Right lobe of liver (tissue), 6 donors: ENCODE measurements around the gene ZNF579. TPM values are rescaled to one million over a fixed set of nuclear protein-coding genes. Genes with fewer than 3 reads are reported as not detected.

Experiments used
- ATAC-seq, 4 donors: fragments of 200-7000 bp; cut with Tn5 transposase; one replicate each; pipeline ENCODE4 v1.9.1; 2020; ENCODE audit warnings: mild to moderate bottlenecking in 4 of 4, moderate library complexity in 4 of 4
- DNase-seq, 3 donors: peaks; one replicate each; pipeline ENCODE4 v3.0.0-alpha.2; 2020
- H3K27ac ChIP-seq, 3 donors: fragments of 200-600 bp; one replicate each; pipeline ENCODE4 v1.8.0; 2022
- H3K27me3 ChIP-seq, 2 donors: fragments of 200-600 bp; one replicate each; pipeline ENCODE4 v1.8.0; 2022
- H3K36me3 ChIP-seq, 4 donors: fragments of 200-600 bp; sonication (generic) in 1 of 4; one replicate each; pipeline versions ENCODE4 v1.5.1 to v1.8.0; 2017 to 2022; ENCODE audit warnings: control low read depth in 1 of 4
- H3K4me1 ChIP-seq, 4 donors: fragments of 200-600 bp; sonication (generic) in 1 of 4; one replicate each; pipeline versions ENCODE4 v1.5.1 to v1.8.0; 2017 to 2022; ENCODE audit warnings: control low read depth in 1 of 4
- H3K4me3 ChIP-seq, 3 donors: fragments of 200-600 bp; one replicate each; pipeline ENCODE4 v1.8.0; 2022
- H3K9me3 ChIP-seq, 4 donors: fragments of 200-600 bp; sonication (generic) in 1 of 4; one replicate each; pipeline versions ENCODE4 v1.5.1 to v1.8.0; 2017 to 2022; ENCODE audit warnings: control low read depth in 1 of 4
- POLR2A ChIP-seq: fragments of 450-650 bp; IDR thresholded peaks from one replicate; pipeline ENCODE4 v1.6.1; 2017; ENCODE audit warnings: antibody characterized with exemption, mild to moderate bottlenecking
- WGBS: methylation state at CpG from one replicate; pipeline ENCODE4 v1.1.6; 2018; ENCODE audit warnings: low coverage, low lambda C conversion rate; ENCODE audit not compliant: insufficient coverage; ENCODE audit errors: missing lambda C conversion rate; 5-methylcytosine and 5-hydroxymethylcytosine counted together
- intact Hi-C, 2 donors: fragments of 100-400 bp; cut with DNase I; formaldehyde crosslinking; loops; one replicate each; pipeline versions ENCODE4 v1.11.2 to v1.14.1; 2022
- total RNA-seq, 6 experiments: library from RNA; depleted of rRNA in 2 of 6; stranded (reverse); fragments of >200 nt in 2 of 6; fragmentation: NEBNext Ultra II Directional in 3 of 6; extraction: Animal tissue kit (Norgen Biotek cat#: 25700) in 3 of 6; gene quantifications; one replicate each; pipeline versions ENCODE4 v1.1.0 to v1.2.4, GENCODE V29; 2016 to 2023
- TF ChIP-seq, protein P1 (sequence below), 4 donors: fragments of 200-600 bp in 3 of 4; fragments of 450-650 bp in 1 of 4; IDR thresholded peaks; one replicate each; pipeline versions ENCODE4 v1.5.1 to v1.8.0; 2016 to 2022; ENCODE audit warnings: antibody characterized with exemption in 4 of 4, mild to moderate bottlenecking in 2 of 4
- donor health status: DM: no; HTN: yes; CAD: no.
- donor health status: DM: no; HTN: no; CAD: no.
- donor health status: DM: no; HTN: no; CAD: no.
- donor health status: DM: no; HTN: yes; CAD: no.
- donor health status: DM: no; HTN: yes; CAD: no.

ZNF579 gene
- total RNA-seq, 6 experiments from 2014 or later = 1.9 to 4.6 (median 3.6) TPM

DNA sequence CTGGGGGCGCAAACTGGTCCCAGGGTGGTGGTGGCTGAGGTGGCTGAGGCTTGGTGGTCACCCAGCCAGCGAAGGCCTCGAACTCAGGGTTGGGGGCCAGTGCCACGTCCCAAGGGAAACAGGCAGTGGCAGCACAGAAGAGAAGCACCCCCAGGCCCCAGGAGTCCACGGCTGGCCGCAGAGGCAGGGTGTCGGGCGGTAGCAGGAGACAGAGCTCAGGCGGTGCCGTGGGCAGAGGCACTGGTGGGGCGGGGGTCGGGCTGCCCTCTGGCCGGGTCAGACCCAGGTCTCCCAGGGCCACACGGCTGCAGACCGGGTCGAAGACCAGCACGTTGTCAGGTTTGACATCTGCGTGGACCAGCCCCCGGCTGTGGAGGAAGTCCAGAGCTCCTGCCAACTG, 39.6 kb downstream of the ZNF579 start:
- WGBS = 0% methylated on average over 1 of the region's 19 CpGs
- no peaks in the 10 kb centered on the region for H3K27me3 ChIP-seq
- DNase-seq = no peak

GRCh38 chr19:55540619-55541018, 40.0 kb downstream of the ZNF579 start:
- H3K27me3 ChIP-seq = no peaks in the 10 kb centered on the region
- no peak overlapping the region for H3K27ac ChIP-seq
- no peaks in the 10 kb centered on the region for H3K4me1 ChIP-seq
- H3K9me3 ChIP-seq = no peaks in the 10 kb centered on the region
- WGBS = 43% methylated on average over 4 of the region's 10 CpGs
- no peak for TF ChIP-seq POLR2A
- TF ChIP-seq, protein P1, sequence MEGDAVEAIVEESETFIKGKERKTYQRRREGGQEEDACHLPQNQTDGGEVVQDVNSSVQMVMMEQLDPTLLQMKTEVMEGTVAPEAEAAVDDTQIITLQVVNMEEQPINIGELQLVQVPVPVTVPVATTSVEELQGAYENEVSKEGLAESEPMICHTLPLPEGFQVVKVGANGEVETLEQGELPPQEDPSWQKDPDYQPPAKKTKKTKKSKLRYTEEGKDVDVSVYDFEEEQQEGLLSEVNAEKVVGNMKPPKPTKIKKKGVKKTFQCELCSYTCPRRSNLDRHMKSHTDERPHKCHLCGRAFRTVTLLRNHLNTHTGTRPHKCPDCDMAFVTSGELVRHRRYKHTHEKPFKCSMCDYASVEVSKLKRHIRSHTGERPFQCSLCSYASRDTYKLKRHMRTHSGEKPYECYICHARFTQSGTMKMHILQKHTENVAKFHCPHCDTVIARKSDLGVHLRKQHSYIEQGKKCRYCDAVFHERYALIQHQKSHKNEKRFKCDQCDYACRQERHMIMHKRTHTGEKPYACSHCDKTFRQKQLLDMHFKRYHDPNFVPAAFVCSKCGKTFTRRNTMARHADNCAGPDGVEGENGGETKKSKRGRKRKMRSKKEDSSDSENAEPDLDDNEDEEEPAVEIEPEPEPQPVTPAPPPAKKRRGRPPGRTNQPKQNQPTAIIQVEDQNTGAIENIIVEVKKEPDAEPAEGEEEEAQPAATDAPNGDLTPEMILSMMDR (IDR thresholded peaks at IDR 0.05) = no peak
- no peaks in the 10 kb centered on the region for H3K36me3 ChIP-seq
- ATAC-seq = no peak
- DNase-seq = no peak
- no peak overlapping the region for H3K4me3 ChIP-seq
- intact Hi-C loops = no loop called here

More for the DNA sequence above, 39.6 kb downstream of the ZNF579 start:
- peak in 1 of 4 donors; percentile 12 for ATAC-seq
- H3K36me3 ChIP-seq = no peaks in the 10 kb centered on the region
- TF ChIP-seq POLR2A = no peak
- TF ChIP-seq, protein P1 (IDR thresholded peaks at IDR 0.05) = no peak
- H3K9me3 ChIP-seq = no peaks in the 10 kb centered on the region
- no peak overlapping the region for H3K27ac ChIP-seq
- intact Hi-C loops = no loop called here
- no peak overlapping the region for H3K4me3 ChIP-seq
- H3K4me1 ChIP-seq = no peaks in the 10 kb centered on the region

- no peaks in the 10 kb centered on the region for H3K4me1 ChIP-seq
- no peaks in the 10 kb centered on the region for H3K36me3 ChIP-seq
- no peak overlapping the region for H3K27ac ChIP-seq
- WGBS = 77% methylated on average over 18 of the region's 33 CpGs
- no peaks in the 10 kb centered on the region for H3K9me3 ChIP-seq
- H3K4me3 ChIP-seq = no peak overlapping the region
- TF ChIP-seq POLR2A = no peak
- TF ChIP-seq, protein P1 (IDR thresholded peaks at IDR 0.05) = no peak
- intact Hi-C loops = no loop called here
- ATAC-seq (no peak), DNase-seq (no peak)
- H3K27me3 ChIP-seq = no peaks in the 10 kb centered on the region
Observed at GRCh38 chr19:55539090-55539984, 41.3 kb downstream of the ZNF579 start.

- DNase-seq = no peak
- intact Hi-C loops = no loop called here
- no peak for ATAC-seq
- H3K27me3 ChIP-seq = no peaks in the 10 kb centered on the region
- TF ChIP-seq POLR2A = no peak
- TF ChIP-seq, protein P1 (IDR thresholded peaks at IDR 0.05) = no peak
- no peaks in the 10 kb centered on the region for H3K36me3 ChIP-seq
- WGBS = 46% methylated on average over 2 of the region's 5 CpGs
- no peaks in the 10 kb centered on the region for H3K4me1 ChIP-seq
- H3K27ac ChIP-seq = no peak overlapping the region
- no peaks in the 10 kb centered on the region for H3K9me3 ChIP-seq
- H3K4me3 ChIP-seq = no peak overlapping the region
Observed at GRCh38 chr19:55538132-55538531, 42.5 kb downstream of the ZNF579 start.
